GM23338 (cell line): ENCODE measurements around the gene TMEM63A. TPM values are rescaled to one million over a fixed set of nuclear protein-coding genes. Genes with fewer than 3 reads are reported as not detected.
"Not testable (repeated sequence)": the region's sequence is repeated elsewhere in the genome, so short reads cannot be mapped to it uniquely, and the experiment has no call there.

Experiments
- ATAC-seq: fragments of 200-7000 bp; cut with Tn5 transposase; 3 replicates; pipeline ENCODE4 v1.9.1; 2020
- DNase-seq: peaks from one replicate; pipeline ENCODE4 v3.0.0-alpha.2; 2015; ENCODE audit warnings: low spot score
- H2AFZ ChIP-seq: fragments of 200-600 bp; sonication (generic); 2 replicates; pipeline ENCODE4 v1.8.0; 2016; ENCODE audit warnings: antibody characterized with exemption, mild to moderate bottlenecking, moderate library complexity
- H3F3A ChIP-seq: fragments of 200-600 bp; sonication (generic); replicated peaks from 2 replicates; pipeline ENCODE4 v1.8.0; 2017; ENCODE audit warnings: antibody characterized with exemption, mixed run types, low read depth
- H3K27ac ChIP-seq: fragments of 200-600 bp; sonication (generic); 2 replicates; pipeline ENCODE4 v1.6.1; 2016; ENCODE audit warnings: low read depth
- H3K27me3 ChIP-seq: fragments of 200-600 bp; sonication (generic); 2 replicates; pipeline ENCODE4 v1.8.0; 2016; ENCODE audit warnings: mild to moderate bottlenecking, mixed run types, moderate library complexity; ENCODE audit not compliant: insufficient read depth
- H3K36me3 ChIP-seq: fragments of 200-600 bp; sonication (generic); 2 replicates; pipeline ENCODE4 v1.8.0; 2016; ENCODE audit warnings: mild to moderate bottlenecking; ENCODE audit not compliant: insufficient read depth
- H3K4me1 ChIP-seq: fragments of 200-600 bp; sonication (generic); 2 replicates; pipeline ENCODE4 v1.8.0; 2016; ENCODE audit warnings: mild to moderate bottlenecking, moderate library complexity; ENCODE audit not compliant: insufficient read depth
- H3K4me2 ChIP-seq: fragments of 200-600 bp; sonication (generic); 2 replicates; pipeline ENCODE4 v1.7.1; 2017; ENCODE audit warnings: mixed run types
- H3K4me3 ChIP-seq: fragments of 200-600 bp; sonication (generic); 2 replicates; pipeline ENCODE4 v1.6.1; 2016; ENCODE audit warnings: mixed run types
- H3K79me2 ChIP-seq: fragments of 200-600 bp; sonication (generic); replicated peaks from 2 replicates; pipeline ENCODE4 v1.8.0; 2017; ENCODE audit warnings: mild to moderate bottlenecking; ENCODE audit not compliant: insufficient read depth
- H3K9me2 ChIP-seq: fragments of 200-600 bp; sonication (generic); 2 replicates; pipeline ENCODE4 v1.8.0; 2017; ENCODE audit not compliant: insufficient read depth
- H4K20me1 ChIP-seq: fragments of 200-600 bp; sonication (generic); replicated peaks from 2 replicates; pipeline ENCODE4 v1.8.0; 2017; ENCODE audit warnings: mild to moderate bottlenecking; ENCODE audit not compliant: insufficient read depth
- H3K27ac Mint-ChIP-seq: 2 replicates; pipeline ENCODE4 v1.8.0; 2020; ENCODE audit warnings: inconsistent platforms, mild to moderate bottlenecking, moderate library complexity, mixed read lengths
- H3K27me3 Mint-ChIP-seq: 3 replicates; pipeline ENCODE4 v1.8.0; 2022; ENCODE audit warnings: low read depth, mild to moderate bottlenecking, moderate library complexity, mixed read lengths, inconsistent platforms; ENCODE audit not compliant: insufficient read depth, poor library complexity
- H3K36me3 Mint-ChIP-seq: 3 replicates; pipeline ENCODE4 v1.8.0; 2021; ENCODE audit warnings: low read depth, mild to moderate bottlenecking, inconsistent platforms, moderate library complexity, mixed read lengths
- H3K4me1 Mint-ChIP-seq: 3 replicates; pipeline ENCODE4 v1.8.0; 2020; ENCODE audit warnings: mild to moderate bottlenecking, inconsistent platforms, mixed read lengths
- H3K4me3 Mint-ChIP-seq: 3 replicates; pipeline ENCODE4 v1.8.0; 2021; ENCODE audit warnings: moderate library complexity, mild to moderate bottlenecking, inconsistent platforms, mixed read lengths
- H3K9me3 Mint-ChIP-seq: 3 replicates; pipeline ENCODE4 v1.8.0; 2020; ENCODE audit warnings: moderate library complexity, mild to moderate bottlenecking, inconsistent platforms, mixed read lengths
- CREB1 ChIP-seq: fragments of 250-450 bp; sonication (Bioruptor Pico); IDR thresholded peaks from 2 replicates; pipeline ENCODE4 v1.5.0; 2020; ENCODE audit warnings: low read depth, mild to moderate bottlenecking, moderate library complexity
- CTCF ChIP-seq, 2 experiments: fragments of 200-600 bp in 1 of 2; sonication (generic) in 1 of 2; conservative IDR thresholded peaks; 2 replicates each; pipeline versions ENCODE4 v1.5.1 to v1.6.1; 2016 to 2017; ENCODE audit warnings: antibody characterized with exemption in 2 of 2, low read depth in 2 of 2, mild to moderate bottlenecking in 2 of 2, moderate library complexity in 1 of 2
- ETS1 ChIP-seq: IDR thresholded peaks from 2 replicates; pipeline ENCODE4 v1.6.1; 2016; ENCODE audit warnings: antibody characterized with exemption
- EZH2 ChIP-seq: fragments of 200-600 bp; sonication (generic); IDR thresholded peaks from one replicate; pipeline ENCODE4 v1.8.0; 2017; ENCODE audit warnings: antibody characterized with exemption, mild to moderate bottlenecking, low read depth; ENCODE audit not compliant: unreplicated experiment
- EZH2phosphoT487 ChIP-seq: fragments of 200-600 bp; sonication (generic); IDR thresholded peaks from one replicate; pipeline ENCODE4 v1.8.1; 2018; ENCODE audit warnings: antibody characterized with exemption; ENCODE audit not compliant: unreplicated experiment
- JUNB ChIP-seq: IDR thresholded peaks from one replicate; pipeline ENCODE4 v1.6.1; 2016; ENCODE audit warnings: antibody characterized with exemption; ENCODE audit not compliant: unreplicated experiment
- NANOG ChIP-seq: IDR thresholded peaks from 2 replicates; pipeline ENCODE4 v1.6.1; 2016; ENCODE audit warnings: antibody characterized with exemption, borderline replicate concordance
- POLR2AphosphoS5 ChIP-seq: IDR thresholded peaks from 2 replicates; pipeline ENCODE4 v1.6.1; 2016; ENCODE audit warnings: antibody characterized with exemption, low read depth
- STAT1 ChIP-seq: IDR thresholded peaks from one replicate; pipeline ENCODE4 v1.6.1; 2016; ENCODE audit warnings: antibody characterized with exemption; ENCODE audit not compliant: unreplicated experiment
- ZNF114 ChIP-seq: fragments of 250-450 bp; sonication (Bioruptor Pico); IDR thresholded peaks from 2 replicates; pipeline ENCODE4 v1.5.0; 2020; ENCODE audit warnings: mild to moderate bottlenecking, moderate library complexity
- ZNF331 ChIP-seq: fragments of 250-450 bp; sonication (Bioruptor Pico); IDR thresholded peaks from 2 replicates; pipeline ENCODE4 v1.5.0; 2020; ENCODE audit warnings: low read depth, mild to moderate bottlenecking, moderate library complexity
- ZNF462 ChIP-seq: fragments of 250-450 bp; sonication (Bioruptor Pico); IDR thresholded peaks from 2 replicates; pipeline ENCODE4 v1.5.0; 2020; ENCODE audit warnings: mild to moderate bottlenecking, moderate library complexity
- polyA plus RNA-seq: library from polyadenylated mRNA; unstranded; fragments of >200 nt; fragmentation: Nextera tagmentation; extraction: Ambion mirVana; gene quantifications from 2 replicates; pipeline ENCODE4 v1.2.1, GENCODE V29; 2016
- total RNA-seq: library from RNA; depleted of rRNA; stranded (reverse); fragments of >200 nt; shearing (Covaris generic); gene quantifications from 2 replicates; pipeline ENCODE4 v1.2.3, GENCODE V29; 2014

Gene TMEM63A
- total and polyA plus RNA-seq, 2 experiments from 2014 or later = 31.7 to 76.9 TPM

DNA sequence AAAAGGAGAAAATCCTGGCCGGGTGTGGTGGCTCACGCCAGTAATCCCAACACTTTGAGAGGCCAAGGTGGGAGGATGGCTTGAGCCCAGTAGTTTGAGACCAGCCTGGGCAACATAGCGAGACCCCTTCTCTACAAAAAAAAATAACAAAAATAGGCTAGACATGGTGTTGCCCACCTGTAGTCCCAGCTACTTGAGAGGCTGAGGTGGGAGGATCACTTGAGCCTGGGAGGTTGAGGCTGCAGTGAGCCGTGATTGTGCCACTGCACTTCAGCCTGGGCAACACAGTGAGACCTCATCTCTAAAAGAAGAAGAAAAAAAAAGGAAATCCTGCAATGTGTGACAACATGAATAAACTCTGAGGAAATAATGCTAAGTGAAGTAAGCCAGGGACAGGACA is 45.9 kb downstream of the TMEM63A start:
- not testable (repeated sequence) for DNase-seq, H3K4me3 ChIP-seq, H3K9me3 Mint-ChIP-seq, ATAC-seq, H3K4me3 Mint-ChIP-seq, H3K9me2 ChIP-seq, H3F3A ChIP-seq, H3K27me3 ChIP-seq, H3K4me1 Mint-ChIP-seq, H2AFZ ChIP-seq, H3K27ac ChIP-seq, H3K4me1 ChIP-seq, H3K27ac Mint-ChIP-seq, H3K4me2 ChIP-seq, H3K79me2 ChIP-seq
- peaks cover 16% of the 10 kb centered on the region for H3K36me3 ChIP-seq
- Mint-ChIP-seq H3K27me3 (peaks cover 11% of the 10 kb centered on the region), H3K36me3 (peaks cover 52% of the 10 kb centered on the region)
- peaks cover 10% of the 10 kb centered on the region; the same call in 1 of the 2 replicates for H4K20me1 ChIP-seq

DNA sequence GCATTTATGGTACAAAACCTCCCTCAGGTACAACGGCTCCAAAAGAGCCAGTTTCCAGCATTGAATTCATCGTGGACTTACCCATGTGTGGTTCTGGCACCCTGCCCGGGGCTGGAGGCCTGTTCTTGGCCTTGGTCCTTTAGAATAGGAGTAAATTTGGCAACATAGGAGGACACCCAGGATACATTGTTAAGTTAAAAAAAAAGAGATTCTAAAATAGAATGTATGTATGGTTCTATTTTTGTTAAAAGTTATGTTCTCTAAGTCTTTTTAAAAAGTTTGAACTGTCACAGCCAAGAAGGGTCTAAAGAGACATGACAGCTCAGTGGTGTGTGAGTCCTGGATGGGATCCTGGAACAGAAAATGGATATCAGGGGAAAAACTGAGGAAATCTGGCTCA is 46.3 kb downstream of the TMEM63A start:
- no peak for DNase-seq
- Histone ChIP-seq H3K79me2 (no peaks in the 10 kb centered on the region), H2AFZ (no peak overlapping the region), H3K27ac (no peak overlapping the region), H3K4me1 (no peaks in the 10 kb centered on the region), H3K9me2 (no peaks in the 10 kb centered on the region), H3K36me3 (peaks cover 20% of the 10 kb centered on the region), H3K27me3 (no peaks in the 10 kb centered on the region), H3K4me3 (no peak overlapping the region), H4K20me1 (peaks cover 10% of the 10 kb centered on the region; the same call in 1 of the 2 replicates), H3F3A (peaks cover 4% of the 10 kb centered on the region; the same call in 1 of the 2 replicates), H3K4me2 (no peak overlapping the region)
- H3K4me3 Mint-ChIP-seq = no peak overlapping the region
- peaks cover 12% of the 10 kb centered on the region for H3K27me3 Mint-ChIP-seq
- peaks cover 53% of the 10 kb centered on the region for H3K36me3 Mint-ChIP-seq
- ATAC-seq = no peak
- no peaks in the 10 kb centered on the region for H3K4me1 Mint-ChIP-seq
- no peaks in the 10 kb centered on the region; the same call in 1 of the 3 replicates for H3K9me3 Mint-ChIP-seq
- no peak overlapping the region for H3K27ac Mint-ChIP-seq
- TF ChIP-seq JUNB (no peak), CTCF (conservative IDR thresholded peaks at IDR 0.05; ENCODE audit: low read depth in 2 of 2) (no peak), ZNF114 (CRISPR knock-in tag) (no peak), NANOG (no peak), POLR2AphosphoS5 (no peak), ZNF462 (no peak), ZNF331 (no peak), EZH2 (no peak), CREB1 (no peak), STAT1 (no peak), EZH2phosphoT487 (no peak), ETS1 (no peak)
